Stimulated activated CD4-positive, alpha-beta T cell treated with anti-CD3 and anti-CD28 coated beads, Interleukin-12 subunit alpha, Interleukin-12 subunit beta, amount 100 ng/mL, for 4 hours (primary cell): Measurements from ENCODE around the gene BLTP3A.

ENCODE experiments used
- DNase-seq: peaks from one replicate; pipeline ENCODE4 v3.0.0-alpha.2; 2020

The BLTP3A gene

DNA sequence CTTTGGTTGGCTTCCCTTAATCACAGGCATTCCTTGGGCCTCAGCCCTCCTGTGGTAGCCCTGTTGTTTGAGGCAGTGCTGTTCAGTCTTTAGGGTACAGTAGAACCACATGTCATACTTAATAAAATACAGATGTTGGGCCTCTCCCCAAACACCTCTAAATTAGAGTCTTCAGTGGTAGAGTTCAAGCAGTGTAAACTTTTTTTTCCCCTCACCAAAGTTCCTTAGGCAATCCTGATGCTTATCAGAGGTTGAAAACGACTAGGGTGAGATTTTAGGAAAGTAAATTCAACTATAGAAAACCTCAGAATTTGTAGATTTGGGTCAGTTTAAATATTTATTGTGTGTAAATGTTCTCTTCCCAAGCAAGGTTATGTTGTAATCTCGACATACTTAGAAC lies 44.6 kb downstream of the BLTP3A start:
- DNase-seq, result no peak

DNA sequence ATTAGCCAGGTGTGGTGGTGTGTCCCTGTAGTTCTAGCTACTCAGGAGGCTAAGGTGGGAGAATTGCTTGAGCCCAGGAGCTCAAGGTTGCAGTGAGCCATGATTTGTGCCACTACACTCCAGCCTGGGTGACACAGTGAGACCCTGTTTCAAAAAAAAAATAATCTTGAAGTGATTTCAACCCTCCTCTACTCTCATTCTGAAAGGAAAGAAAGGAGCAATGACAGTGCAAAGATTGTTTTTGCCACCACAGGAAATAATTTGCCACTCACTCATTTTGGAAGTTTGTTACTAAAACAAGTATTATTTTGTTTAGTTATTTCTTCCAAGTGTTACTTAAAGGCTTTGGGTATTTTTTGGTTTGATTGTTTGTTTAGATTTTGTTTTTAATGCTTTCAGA lies 45.6 kb downstream of the BLTP3A start:
- DNase-seq, result no peak

GRCh38 chr6:34839666-34840352 lies 47.9 kb downstream of the BLTP3A start:
- no peak for DNase-seq
